GM23338 (cell line): Measurements from ENCODE around the gene MAP2K5. TPM values are rescaled to one million over a fixed set of nuclear protein-coding genes. Genes with fewer than 3 reads are reported as not detected.

Experiments used
- ATAC-seq: fragments of 200-7000 bp; cut with Tn5 transposase; 3 replicates; pipeline ENCODE4 v1.9.1; 2020
- DNase-seq: peaks from one replicate; pipeline ENCODE4 v3.0.0-alpha.2; 2015; ENCODE audit warnings: low spot score
- H2AFZ ChIP-seq: fragments of 200-600 bp; sonication (generic); 2 replicates; pipeline ENCODE4 v1.8.0; 2016; ENCODE audit warnings: antibody characterized with exemption, mild to moderate bottlenecking, moderate library complexity
- H3F3A ChIP-seq: fragments of 200-600 bp; sonication (generic); replicated peaks from 2 replicates; pipeline ENCODE4 v1.8.0; 2017; ENCODE audit warnings: antibody characterized with exemption, mixed run types, low read depth
- H3K27ac ChIP-seq: fragments of 200-600 bp; sonication (generic); 2 replicates; pipeline ENCODE4 v1.6.1; 2016; ENCODE audit warnings: low read depth
- H3K27me3 ChIP-seq: fragments of 200-600 bp; sonication (generic); 2 replicates; pipeline ENCODE4 v1.8.0; 2016; ENCODE audit warnings: mild to moderate bottlenecking, mixed run types, moderate library complexity; ENCODE audit not compliant: insufficient read depth
- H3K36me3 ChIP-seq: fragments of 200-600 bp; sonication (generic); 2 replicates; pipeline ENCODE4 v1.8.0; 2016; ENCODE audit warnings: mild to moderate bottlenecking; ENCODE audit not compliant: insufficient read depth
- H3K4me1 ChIP-seq: fragments of 200-600 bp; sonication (generic); 2 replicates; pipeline ENCODE4 v1.8.0; 2016; ENCODE audit warnings: mild to moderate bottlenecking, moderate library complexity; ENCODE audit not compliant: insufficient read depth
- H3K4me2 ChIP-seq: fragments of 200-600 bp; sonication (generic); 2 replicates; pipeline ENCODE4 v1.7.1; 2017; ENCODE audit warnings: mixed run types
- H3K4me3 ChIP-seq: fragments of 200-600 bp; sonication (generic); 2 replicates; pipeline ENCODE4 v1.6.1; 2016; ENCODE audit warnings: mixed run types
- H3K79me2 ChIP-seq: fragments of 200-600 bp; sonication (generic); replicated peaks from 2 replicates; pipeline ENCODE4 v1.8.0; 2017; ENCODE audit warnings: mild to moderate bottlenecking; ENCODE audit not compliant: insufficient read depth
- H3K9me2 ChIP-seq: fragments of 200-600 bp; sonication (generic); 2 replicates; pipeline ENCODE4 v1.8.0; 2017; ENCODE audit not compliant: insufficient read depth
- H4K20me1 ChIP-seq: fragments of 200-600 bp; sonication (generic); replicated peaks from 2 replicates; pipeline ENCODE4 v1.8.0; 2017; ENCODE audit warnings: mild to moderate bottlenecking; ENCODE audit not compliant: insufficient read depth
- H3K27ac Mint-ChIP-seq: 2 replicates; pipeline ENCODE4 v1.8.0; 2020; ENCODE audit warnings: inconsistent platforms, mild to moderate bottlenecking, moderate library complexity, mixed read lengths
- H3K27me3 Mint-ChIP-seq: 3 replicates; pipeline ENCODE4 v1.8.0; 2022; ENCODE audit warnings: low read depth, mild to moderate bottlenecking, moderate library complexity, mixed read lengths, inconsistent platforms; ENCODE audit not compliant: insufficient read depth, poor library complexity
- H3K36me3 Mint-ChIP-seq: 3 replicates; pipeline ENCODE4 v1.8.0; 2021; ENCODE audit warnings: low read depth, mild to moderate bottlenecking, inconsistent platforms, moderate library complexity, mixed read lengths
- H3K4me1 Mint-ChIP-seq: 3 replicates; pipeline ENCODE4 v1.8.0; 2020; ENCODE audit warnings: mild to moderate bottlenecking, inconsistent platforms, mixed read lengths
- H3K4me3 Mint-ChIP-seq: 3 replicates; pipeline ENCODE4 v1.8.0; 2021; ENCODE audit warnings: moderate library complexity, mild to moderate bottlenecking, inconsistent platforms, mixed read lengths
- H3K9me3 Mint-ChIP-seq: 3 replicates; pipeline ENCODE4 v1.8.0; 2020; ENCODE audit warnings: moderate library complexity, mild to moderate bottlenecking, inconsistent platforms, mixed read lengths
- CREB1 ChIP-seq: fragments of 250-450 bp; sonication (Bioruptor Pico); IDR thresholded peaks from 2 replicates; pipeline ENCODE4 v1.5.0; 2020; ENCODE audit warnings: low read depth, mild to moderate bottlenecking, moderate library complexity
- EZH2 ChIP-seq: fragments of 200-600 bp; sonication (generic); IDR thresholded peaks from one replicate; pipeline ENCODE4 v1.8.0; 2017; ENCODE audit warnings: antibody characterized with exemption, mild to moderate bottlenecking, low read depth; ENCODE audit not compliant: unreplicated experiment
- EZH2phosphoT487 ChIP-seq: fragments of 200-600 bp; sonication (generic); IDR thresholded peaks from one replicate; pipeline ENCODE4 v1.8.1; 2018; ENCODE audit warnings: antibody characterized with exemption; ENCODE audit not compliant: unreplicated experiment
- JUNB ChIP-seq: IDR thresholded peaks from one replicate; pipeline ENCODE4 v1.6.1; 2016; ENCODE audit warnings: antibody characterized with exemption; ENCODE audit not compliant: unreplicated experiment
- NANOG ChIP-seq: IDR thresholded peaks from 2 replicates; pipeline ENCODE4 v1.6.1; 2016; ENCODE audit warnings: antibody characterized with exemption, borderline replicate concordance
- POLR2AphosphoS5 ChIP-seq: IDR thresholded peaks from 2 replicates; pipeline ENCODE4 v1.6.1; 2016; ENCODE audit warnings: antibody characterized with exemption, low read depth
- STAT1 ChIP-seq: IDR thresholded peaks from one replicate; pipeline ENCODE4 v1.6.1; 2016; ENCODE audit warnings: antibody characterized with exemption; ENCODE audit not compliant: unreplicated experiment
- ZNF114 ChIP-seq: fragments of 250-450 bp; sonication (Bioruptor Pico); IDR thresholded peaks from 2 replicates; pipeline ENCODE4 v1.5.0; 2020; ENCODE audit warnings: mild to moderate bottlenecking, moderate library complexity
- ZNF331 ChIP-seq: fragments of 250-450 bp; sonication (Bioruptor Pico); IDR thresholded peaks from 2 replicates; pipeline ENCODE4 v1.5.0; 2020; ENCODE audit warnings: low read depth, mild to moderate bottlenecking, moderate library complexity
- polyA plus RNA-seq: library from polyadenylated mRNA; unstranded; fragments of >200 nt; fragmentation: Nextera tagmentation; extraction: Ambion mirVana; gene quantifications from 2 replicates; pipeline ENCODE4 v1.2.1, GENCODE V29; 2016
- total RNA-seq: library from RNA; depleted of rRNA; stranded (reverse); fragments of >200 nt; shearing (Covaris generic); gene quantifications from 2 replicates; pipeline ENCODE4 v1.2.3, GENCODE V29; 2014
- TF ChIP-seq, protein P1 (sequence below): IDR thresholded peaks from one replicate; pipeline ENCODE4 v1.6.1; 2018; ENCODE audit warnings: antibody characterized with exemption; ENCODE audit not compliant: unreplicated experiment
- TF ChIP-seq, protein P2 (sequence below): IDR thresholded peaks from 2 replicates; pipeline ENCODE4 v1.6.1; 2016; ENCODE audit warnings: antibody characterized with exemption
- TF ChIP-seq, protein P3 (sequence below): fragments of 250-450 bp; sonication (Bioruptor Pico); IDR thresholded peaks from 2 replicates; pipeline ENCODE4 v1.5.0; 2020; ENCODE audit warnings: mild to moderate bottlenecking, moderate library complexity
- TF ChIP-seq, protein P4 (sequence below), 2 experiments: fragments of 200-600 bp in 1 of 2; sonication (generic) in 1 of 2; conservative IDR thresholded peaks; 2 replicates each; pipeline versions ENCODE4 v1.5.1 to v1.6.1; 2016 to 2017; ENCODE audit warnings: antibody characterized with exemption in 2 of 2, low read depth in 2 of 2, mild to moderate bottlenecking in 2 of 2, moderate library complexity in 1 of 2

The MAP2K5 gene
- total and polyA plus RNA-seq, 2 experiments from 2014 or later = 6.5 to 13.6 TPM

DNA sequence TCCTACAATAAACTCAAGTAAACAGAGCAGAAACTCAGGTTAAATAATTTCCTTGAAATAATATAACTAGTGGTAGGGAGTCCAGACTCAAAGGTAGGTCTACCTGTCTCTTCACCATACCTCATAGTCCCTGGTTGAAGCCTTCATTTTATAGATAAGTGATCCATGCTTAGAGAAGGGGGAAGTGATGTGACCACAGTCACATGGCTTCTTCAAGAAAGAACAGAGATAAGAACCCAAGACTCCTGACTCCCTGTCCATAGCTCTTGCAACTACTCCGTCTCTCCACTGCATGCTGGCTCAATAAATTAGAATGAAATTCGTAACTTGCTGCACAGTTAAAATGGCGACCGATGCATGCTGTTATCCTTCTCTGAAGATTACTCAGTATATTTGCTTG, 32.6 kb upstream of the MAP2K5 start:
- H3K9me3 Mint-ChIP-seq = no peaks in the 10 kb centered on the region
- no peaks in the 10 kb centered on the region for H3K36me3 Mint-ChIP-seq
- Histone ChIP-seq H3F3A (no peaks in the 10 kb centered on the region), H2AFZ (no peak overlapping the region), H3K36me3 (no peaks in the 10 kb centered on the region; the same call in none of the 2 replicates), H3K4me2 (no peak overlapping the region), H3K4me3 (no peak overlapping the region), H4K20me1 (no peaks in the 10 kb centered on the region; the same call in 1 of the 2 replicates), H3K9me2 (no peaks in the 10 kb centered on the region), H3K27me3 (no peaks in the 10 kb centered on the region), H3K79me2 (no peaks in the 10 kb centered on the region), H3K27ac (no peak overlapping the region), H3K4me1 (no peaks in the 10 kb centered on the region)
- H3K4me3 Mint-ChIP-seq = no peak overlapping the region
- 0 out of 3 replicates have a peak, but pooled peaks cover 2% of the 10 kb centered on the region for H3K4me1 Mint-ChIP-seq
- DNase-seq (no peak), ATAC-seq (no peak)
- H3K27ac Mint-ChIP-seq = no peak overlapping the region
- TF ChIP-seq, protein P1, sequence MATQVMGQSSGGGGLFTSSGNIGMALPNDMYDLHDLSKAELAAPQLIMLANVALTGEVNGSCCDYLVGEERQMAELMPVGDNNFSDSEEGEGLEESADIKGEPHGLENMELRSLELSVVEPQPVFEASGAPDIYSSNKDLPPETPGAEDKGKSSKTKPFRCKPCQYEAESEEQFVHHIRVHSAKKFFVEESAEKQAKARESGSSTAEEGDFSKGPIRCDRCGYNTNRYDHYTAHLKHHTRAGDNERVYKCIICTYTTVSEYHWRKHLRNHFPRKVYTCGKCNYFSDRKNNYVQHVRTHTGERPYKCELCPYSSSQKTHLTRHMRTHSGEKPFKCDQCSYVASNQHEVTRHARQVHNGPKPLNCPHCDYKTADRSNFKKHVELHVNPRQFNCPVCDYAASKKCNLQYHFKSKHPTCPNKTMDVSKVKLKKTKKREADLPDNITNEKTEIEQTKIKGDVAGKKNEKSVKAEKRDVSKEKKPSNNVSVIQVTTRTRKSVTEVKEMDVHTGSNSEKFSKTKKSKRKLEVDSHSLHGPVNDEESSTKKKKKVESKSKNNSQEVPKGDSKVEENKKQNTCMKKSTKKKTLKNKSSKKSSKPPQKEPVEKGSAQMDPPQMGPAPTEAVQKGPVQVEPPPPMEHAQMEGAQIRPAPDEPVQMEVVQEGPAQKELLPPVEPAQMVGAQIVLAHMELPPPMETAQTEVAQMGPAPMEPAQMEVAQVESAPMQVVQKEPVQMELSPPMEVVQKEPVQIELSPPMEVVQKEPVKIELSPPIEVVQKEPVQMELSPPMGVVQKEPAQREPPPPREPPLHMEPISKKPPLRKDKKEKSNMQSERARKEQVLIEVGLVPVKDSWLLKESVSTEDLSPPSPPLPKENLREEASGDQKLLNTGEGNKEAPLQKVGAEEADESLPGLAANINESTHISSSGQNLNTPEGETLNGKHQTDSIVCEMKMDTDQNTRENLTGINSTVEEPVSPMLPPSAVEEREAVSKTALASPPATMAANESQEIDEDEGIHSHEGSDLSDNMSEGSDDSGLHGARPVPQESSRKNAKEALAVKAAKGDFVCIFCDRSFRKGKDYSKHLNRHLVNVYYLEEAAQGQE = no peak
- TF ChIP-seq, protein P2, sequence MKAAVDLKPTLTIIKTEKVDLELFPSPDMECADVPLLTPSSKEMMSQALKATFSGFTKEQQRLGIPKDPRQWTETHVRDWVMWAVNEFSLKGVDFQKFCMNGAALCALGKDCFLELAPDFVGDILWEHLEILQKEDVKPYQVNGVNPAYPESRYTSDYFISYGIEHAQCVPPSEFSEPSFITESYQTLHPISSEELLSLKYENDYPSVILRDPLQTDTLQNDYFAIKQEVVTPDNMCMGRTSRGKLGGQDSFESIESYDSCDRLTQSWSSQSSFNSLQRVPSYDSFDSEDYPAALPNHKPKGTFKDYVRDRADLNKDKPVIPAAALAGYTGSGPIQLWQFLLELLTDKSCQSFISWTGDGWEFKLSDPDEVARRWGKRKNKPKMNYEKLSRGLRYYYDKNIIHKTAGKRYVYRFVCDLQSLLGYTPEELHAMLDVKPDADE = no peak
- TF ChIP-seq, protein P3, sequence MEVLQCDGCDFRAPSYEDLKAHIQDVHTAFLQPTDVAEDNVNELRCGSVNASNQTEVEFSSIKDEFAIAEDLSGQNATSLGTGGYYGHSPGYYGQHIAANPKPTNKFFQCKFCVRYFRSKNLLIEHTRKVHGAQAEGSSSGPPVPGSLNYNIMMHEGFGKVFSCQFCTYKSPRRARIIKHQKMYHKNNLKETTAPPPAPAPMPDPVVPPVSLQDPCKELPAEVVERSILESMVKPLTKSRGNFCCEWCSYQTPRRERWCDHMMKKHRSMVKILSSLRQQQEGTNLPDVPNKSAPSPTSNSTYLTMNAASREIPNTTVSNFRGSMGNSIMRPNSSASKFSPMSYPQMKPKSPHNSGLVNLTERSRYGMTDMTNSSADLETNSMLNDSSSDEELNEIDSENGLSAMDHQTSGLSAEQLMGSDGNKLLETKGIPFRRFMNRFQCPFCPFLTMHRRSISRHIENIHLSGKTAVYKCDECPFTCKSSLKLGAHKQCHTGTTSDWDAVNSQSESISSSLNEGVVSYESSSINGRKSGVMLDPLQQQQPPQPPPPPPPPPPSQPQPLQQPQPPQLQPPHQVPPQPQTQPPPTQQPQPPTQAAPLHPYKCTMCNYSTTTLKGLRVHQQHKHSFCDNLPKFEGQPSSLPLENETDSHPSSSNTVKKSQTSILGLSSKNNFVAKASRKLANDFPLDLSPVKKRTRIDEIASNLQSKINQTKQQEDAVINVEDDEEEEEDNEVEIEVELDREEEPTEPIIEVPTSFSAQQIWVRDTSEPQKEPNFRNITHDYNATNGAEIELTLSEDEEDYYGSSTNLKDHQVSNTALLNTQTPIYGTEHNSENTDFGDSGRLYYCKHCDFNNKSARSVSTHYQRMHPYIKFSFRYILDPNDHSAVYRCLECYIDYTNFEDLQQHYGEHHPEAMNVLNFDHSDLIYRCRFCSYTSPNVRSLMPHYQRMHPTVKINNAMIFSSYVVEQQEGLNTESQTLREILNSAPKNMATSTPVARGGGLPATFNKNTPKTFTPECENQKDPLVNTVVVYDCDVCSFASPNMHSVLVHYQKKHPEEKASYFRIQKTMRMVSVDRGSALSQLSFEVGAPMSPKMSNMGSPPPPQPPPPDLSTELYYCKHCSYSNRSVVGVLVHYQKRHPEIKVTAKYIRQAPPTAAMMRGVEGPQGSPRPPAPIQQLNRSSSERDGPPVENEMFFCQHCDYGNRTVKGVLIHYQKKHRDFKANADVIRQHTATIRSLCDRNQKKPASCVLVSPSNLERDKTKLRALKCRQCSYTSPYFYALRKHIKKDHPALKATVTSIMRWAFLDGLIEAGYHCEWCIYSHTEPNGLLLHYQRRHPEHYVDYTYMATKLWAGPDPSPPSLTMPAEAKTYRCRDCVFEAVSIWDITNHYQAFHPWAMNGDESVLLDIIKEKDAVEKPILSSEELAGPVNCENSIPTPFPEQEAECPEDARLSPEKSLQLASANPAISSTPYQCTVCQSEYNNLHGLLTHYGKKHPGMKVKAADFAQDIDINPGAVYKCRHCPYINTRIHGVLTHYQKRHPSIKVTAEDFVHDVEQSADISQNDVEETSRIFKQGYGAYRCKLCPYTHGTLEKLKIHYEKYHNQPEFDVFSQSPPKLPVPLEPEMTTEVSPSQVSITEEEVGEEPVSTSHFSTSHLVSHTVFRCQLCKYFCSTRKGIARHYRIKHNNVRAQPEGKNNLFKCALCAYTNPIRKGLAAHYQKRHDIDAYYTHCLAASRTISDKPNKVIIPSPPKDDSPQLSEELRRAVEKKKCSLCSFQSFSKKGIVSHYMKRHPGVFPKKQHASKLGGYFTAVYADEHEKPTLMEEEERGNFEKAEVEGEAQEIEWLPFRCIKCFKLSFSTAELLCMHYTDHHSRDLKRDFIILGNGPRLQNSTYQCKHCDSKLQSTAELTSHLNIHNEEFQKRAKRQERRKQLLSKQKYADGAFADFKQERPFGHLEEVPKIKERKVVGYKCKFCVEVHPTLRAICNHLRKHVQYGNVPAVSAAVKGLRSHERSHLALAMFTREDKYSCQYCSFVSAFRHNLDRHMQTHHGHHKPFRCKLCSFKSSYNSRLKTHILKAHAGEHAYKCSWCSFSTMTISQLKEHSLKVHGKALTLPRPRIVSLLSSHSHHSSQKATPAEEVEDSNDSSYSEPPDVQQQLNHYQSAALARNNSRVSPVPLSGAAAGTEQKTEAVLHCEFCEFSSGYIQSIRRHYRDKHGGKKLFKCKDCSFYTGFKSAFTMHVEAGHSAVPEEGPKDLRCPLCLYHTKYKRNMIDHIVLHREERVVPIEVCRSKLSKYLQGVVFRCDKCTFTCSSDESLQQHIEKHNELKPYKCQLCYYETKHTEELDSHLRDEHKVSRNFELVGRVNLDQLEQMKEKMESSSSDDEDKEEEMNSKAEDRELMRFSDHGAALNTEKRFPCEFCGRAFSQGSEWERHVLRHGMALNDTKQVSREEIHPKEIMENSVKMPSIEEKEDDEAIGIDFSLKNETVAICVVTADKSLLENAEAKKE (CRISPR knock-in tag) = no peak
- TF ChIP-seq CREB1 (CRISPR knock-in tag) = no peak
- TF ChIP-seq NANOG = no peak
- TF ChIP-seq, protein P4, sequence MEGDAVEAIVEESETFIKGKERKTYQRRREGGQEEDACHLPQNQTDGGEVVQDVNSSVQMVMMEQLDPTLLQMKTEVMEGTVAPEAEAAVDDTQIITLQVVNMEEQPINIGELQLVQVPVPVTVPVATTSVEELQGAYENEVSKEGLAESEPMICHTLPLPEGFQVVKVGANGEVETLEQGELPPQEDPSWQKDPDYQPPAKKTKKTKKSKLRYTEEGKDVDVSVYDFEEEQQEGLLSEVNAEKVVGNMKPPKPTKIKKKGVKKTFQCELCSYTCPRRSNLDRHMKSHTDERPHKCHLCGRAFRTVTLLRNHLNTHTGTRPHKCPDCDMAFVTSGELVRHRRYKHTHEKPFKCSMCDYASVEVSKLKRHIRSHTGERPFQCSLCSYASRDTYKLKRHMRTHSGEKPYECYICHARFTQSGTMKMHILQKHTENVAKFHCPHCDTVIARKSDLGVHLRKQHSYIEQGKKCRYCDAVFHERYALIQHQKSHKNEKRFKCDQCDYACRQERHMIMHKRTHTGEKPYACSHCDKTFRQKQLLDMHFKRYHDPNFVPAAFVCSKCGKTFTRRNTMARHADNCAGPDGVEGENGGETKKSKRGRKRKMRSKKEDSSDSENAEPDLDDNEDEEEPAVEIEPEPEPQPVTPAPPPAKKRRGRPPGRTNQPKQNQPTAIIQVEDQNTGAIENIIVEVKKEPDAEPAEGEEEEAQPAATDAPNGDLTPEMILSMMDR (conservative IDR thresholded peaks at IDR 0.05; ENCODE audit: low read depth in 2 of 2) = no peak
- no peak for TF ChIP-seq POLR2AphosphoS5
- no peak for TF ChIP-seq EZH2phosphoT487
- TF ChIP-seq JUNB = no peak
- TF ChIP-seq EZH2 = no peak
- TF ChIP-seq STAT1 = no peak
- TF ChIP-seq ZNF331 (CRISPR knock-in tag) = no peak
- no peak for TF ChIP-seq ZNF114
- no peaks in the 10 kb centered on the region for H3K27me3 Mint-ChIP-seq
